ENCODE data around the gene KCNMA1.

DNA sequence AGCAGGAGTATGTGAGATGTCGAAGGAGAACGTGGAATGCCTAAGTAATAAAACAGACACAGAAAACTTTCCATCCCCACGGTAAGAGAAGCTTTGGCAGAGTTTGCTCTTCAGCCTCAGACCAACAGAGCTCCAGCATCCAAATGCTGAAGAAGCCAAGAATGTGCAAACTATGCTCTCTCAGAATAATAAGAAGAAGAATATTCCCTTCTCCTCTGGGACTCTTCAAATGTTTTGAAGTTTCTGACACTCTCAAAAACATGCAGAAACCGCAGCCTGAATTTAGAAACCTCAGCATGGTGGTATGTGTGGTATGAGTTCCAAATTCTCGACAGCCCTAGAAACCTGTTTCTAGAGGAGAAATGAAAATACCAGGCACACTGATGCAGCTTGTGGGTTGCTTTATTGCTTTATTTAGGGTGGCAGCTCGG is 113.3 kb downstream of the KCNMA1 start:
- TF ChIP-seq, protein P1, sequence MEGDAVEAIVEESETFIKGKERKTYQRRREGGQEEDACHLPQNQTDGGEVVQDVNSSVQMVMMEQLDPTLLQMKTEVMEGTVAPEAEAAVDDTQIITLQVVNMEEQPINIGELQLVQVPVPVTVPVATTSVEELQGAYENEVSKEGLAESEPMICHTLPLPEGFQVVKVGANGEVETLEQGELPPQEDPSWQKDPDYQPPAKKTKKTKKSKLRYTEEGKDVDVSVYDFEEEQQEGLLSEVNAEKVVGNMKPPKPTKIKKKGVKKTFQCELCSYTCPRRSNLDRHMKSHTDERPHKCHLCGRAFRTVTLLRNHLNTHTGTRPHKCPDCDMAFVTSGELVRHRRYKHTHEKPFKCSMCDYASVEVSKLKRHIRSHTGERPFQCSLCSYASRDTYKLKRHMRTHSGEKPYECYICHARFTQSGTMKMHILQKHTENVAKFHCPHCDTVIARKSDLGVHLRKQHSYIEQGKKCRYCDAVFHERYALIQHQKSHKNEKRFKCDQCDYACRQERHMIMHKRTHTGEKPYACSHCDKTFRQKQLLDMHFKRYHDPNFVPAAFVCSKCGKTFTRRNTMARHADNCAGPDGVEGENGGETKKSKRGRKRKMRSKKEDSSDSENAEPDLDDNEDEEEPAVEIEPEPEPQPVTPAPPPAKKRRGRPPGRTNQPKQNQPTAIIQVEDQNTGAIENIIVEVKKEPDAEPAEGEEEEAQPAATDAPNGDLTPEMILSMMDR (IDR thresholded peaks at IDR 0.05) = no peak
- TF ChIP-seq POLR2AphosphoS5 (IDR thresholded peaks at IDR 0.05) = no peak
- TF ChIP-seq POLR2A (IDR thresholded peaks at IDR 0.05) = no peak
